Measurements from ENCODE around the gene FUT9.
"Not testable (repeated sequence)": the region's sequence is repeated elsewhere in the genome, so short reads cannot be mapped to it uniquely, and the experiment has no call there.

FUT9 gene

DNA sequence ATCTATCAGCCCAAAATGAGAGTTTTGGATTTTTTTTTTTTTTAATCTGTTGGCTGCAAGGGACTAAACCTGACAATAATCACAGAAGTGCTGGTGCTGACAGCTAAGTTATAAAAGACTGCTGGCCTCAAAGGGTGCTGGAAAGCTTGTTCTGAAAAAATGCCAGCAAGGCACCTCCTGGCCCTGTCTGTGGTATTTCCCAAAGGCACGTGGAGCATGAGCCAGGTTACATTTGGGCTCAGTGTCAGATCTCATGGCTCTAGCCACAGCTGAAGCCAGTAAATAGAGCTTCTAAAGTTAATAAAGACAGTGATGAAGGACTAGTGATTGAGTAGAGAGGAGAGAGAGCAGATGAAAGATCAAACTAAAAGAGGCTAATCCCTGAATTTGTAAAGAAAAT, 178.9 kb downstream of the FUT9 start:
- no peak for DNase-seq

- DNase-seq: no peak
Observed at GRCh38 chr6:96195272-96195671, 179.5 kb downstream of the FUT9 start.

DNA sequence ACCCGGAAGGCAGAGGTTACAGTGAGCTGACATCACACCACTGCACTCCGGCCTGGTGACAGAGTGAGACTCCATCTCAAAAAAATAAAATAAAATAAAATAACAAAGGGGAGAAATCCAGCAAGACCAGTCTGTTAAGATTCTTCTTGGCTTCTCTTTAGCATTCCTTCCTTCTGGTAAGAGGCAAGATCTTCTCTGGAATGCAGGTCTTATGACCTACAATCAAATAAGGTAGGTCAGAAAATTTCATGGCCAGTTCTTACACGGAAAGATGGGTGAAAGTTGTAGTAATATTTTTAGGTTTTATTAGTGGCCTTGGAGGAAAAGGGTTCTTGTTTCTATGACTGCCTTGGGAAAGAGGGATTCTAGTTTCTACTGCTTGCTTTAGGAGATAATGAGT, 180.9 kb downstream of the FUT9 start:
- DNase-seq: no peak

DNA sequence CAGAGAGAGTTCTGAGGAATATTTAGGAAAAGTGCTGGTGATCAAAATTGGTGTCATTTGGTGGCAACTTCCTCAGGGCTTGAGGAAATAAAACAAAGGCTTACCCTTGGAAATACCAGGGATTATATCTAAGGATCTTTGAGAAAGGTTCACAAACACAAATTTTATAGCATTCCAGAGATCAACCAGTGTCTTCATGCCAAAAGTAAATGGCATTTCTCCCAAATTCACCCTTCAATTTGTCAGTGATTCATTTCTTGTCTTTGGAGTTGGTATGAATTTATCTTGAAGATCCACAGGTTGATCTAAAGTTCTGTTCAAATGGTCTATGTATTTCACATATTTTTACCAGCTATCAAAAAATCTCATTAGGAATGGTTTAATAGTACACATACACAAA, 181.5 kb downstream of the FUT9 start:
- DNase-seq: no peak

- DNase-seq: no peak
Observed at GRCh38 chr6:96202571-96202970, 186.8 kb downstream of the FUT9 start.

GRCh38 chr6:96211341-96211740, 195.6 kb downstream of the FUT9 start:
- no peak for DNase-seq

DNA sequence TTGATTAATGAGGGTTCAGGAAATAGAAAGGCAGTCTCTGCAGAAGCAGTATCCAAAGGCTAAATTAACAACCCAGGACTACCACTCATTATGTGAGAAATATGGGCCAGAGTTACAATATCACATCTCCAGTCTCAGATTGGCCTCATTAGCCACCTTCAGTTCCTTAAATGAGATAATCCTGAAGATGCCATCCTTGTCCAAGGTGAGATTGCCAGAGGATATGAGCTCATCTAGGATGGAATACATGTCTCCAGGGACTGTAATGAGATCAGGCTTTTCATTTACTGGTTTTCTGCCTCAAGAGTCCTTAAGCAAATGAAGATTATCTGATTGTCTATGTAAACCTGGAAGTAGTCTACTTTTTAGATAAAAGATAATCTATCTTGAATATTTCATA, 196.3 kb downstream of the FUT9 start:
- DNase-seq: no peak

GRCh38 chr6:96213784-96214183, 198.0 kb downstream of the FUT9 start:
- DNase-seq: no peak

- DNase-seq: no peak
Observed at GRCh38 chr6:96223695-96224094, 207.9 kb downstream of the FUT9 start.

- no peak for DNase-seq
Observed at GRCh38 chr6:96227135-96227534, 211.4 kb downstream of the FUT9 start.

DNA sequence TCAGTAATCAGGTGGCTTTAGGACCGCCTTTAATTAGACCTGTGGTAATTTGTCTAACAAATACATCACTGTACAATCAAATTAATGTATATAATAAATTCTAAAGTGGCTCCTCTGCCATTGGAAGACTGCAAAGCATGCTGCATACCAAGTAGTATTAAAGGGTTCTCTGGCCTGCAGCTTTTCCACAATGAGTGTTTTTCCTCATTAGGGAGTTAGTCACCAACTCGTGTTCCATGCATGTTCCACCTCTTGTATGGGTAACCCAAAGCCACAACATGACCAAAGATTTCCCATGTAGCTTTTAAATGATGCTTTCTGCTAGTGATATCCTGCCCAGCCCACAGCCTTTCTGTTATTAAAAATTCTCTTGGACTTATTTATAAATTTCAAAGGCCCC, 218.7 kb downstream of the FUT9 start:
- no peak for DNase-seq

GRCh38 chr6:96235927-96236326, 220.2 kb downstream of the FUT9 start:
- no peak for DNase-seq

DNA sequence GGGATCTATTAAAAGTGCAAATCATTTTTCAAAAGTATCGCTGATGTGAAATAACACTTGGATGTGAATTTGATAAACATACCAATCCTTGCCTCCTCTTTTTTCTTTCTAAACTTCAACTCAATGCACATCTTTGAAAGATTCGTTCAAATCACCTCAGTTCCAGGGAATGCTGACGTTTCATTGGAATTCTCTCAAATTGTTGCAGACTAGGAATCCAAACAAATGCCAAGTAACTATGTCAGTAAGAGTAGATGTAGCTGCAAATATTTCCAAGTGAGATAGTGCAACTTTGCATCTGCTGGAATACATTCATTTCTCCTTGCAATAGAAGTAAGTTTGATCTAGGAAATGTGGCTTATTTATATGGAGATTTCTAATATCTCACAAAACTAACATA, 220.7 kb downstream of the FUT9 start:
- DNase-seq: no peak

DNA sequence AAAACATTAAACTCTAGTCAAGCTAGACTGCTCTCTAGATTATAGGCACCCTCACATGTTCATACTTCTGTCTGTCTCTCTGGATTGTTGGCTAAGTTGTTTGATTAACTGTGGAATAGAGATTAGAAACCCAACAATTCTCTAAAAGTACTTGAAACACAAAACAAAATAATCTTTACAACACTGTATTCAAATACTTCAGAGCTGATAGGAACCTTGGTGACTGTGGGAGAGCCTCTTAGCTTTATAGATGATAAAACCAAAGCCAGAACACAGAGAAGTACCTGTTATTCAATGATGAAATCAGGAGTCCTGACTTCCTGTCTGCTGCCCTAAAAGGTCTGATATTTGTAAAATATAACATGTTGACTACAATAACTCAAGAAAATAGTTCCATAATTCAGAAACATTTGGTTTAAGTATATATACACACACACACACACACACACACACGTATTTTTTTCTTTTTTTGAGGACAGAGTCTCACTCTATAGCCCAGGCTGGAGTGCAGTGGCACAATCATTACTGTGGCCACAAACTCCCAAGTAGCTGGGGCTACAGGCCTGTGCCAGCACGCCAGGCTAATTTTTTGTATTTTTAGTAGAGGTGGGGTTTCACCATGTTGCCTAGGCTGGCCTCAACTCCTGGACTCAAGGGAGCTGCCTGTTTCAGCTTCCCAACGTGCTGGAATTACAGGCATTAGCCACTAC, 222.0 kb downstream of the FUT9 start:
- no peak for DNase-seq

DNA sequence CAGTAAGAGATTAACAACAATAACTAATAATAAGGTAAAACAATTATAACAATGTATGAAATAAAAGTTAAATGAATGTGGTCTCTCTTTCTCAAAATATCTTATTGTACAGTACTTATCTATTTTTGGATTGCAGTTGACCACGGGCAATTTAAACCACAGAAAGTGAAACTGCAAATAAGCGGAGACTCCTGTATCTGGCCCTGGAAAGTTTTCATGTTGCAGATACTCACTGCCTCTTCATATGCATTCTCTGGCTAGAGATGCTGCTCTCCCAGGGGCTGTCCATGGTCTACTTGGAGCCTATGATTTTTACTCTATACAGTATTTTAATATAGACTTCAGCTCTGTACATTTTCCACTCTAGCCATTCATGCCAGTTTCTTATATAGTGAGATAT, 230.8 kb downstream of the FUT9 start:
- DNase-seq: no peak

GRCh38 chr6:96249755-96250154, 234.0 kb downstream of the FUT9 start:
- no peak for DNase-seq

- no peak for DNase-seq
Observed at GRCh38 chr6:96257751-96258150, 242.0 kb downstream of the FUT9 start.

DNA sequence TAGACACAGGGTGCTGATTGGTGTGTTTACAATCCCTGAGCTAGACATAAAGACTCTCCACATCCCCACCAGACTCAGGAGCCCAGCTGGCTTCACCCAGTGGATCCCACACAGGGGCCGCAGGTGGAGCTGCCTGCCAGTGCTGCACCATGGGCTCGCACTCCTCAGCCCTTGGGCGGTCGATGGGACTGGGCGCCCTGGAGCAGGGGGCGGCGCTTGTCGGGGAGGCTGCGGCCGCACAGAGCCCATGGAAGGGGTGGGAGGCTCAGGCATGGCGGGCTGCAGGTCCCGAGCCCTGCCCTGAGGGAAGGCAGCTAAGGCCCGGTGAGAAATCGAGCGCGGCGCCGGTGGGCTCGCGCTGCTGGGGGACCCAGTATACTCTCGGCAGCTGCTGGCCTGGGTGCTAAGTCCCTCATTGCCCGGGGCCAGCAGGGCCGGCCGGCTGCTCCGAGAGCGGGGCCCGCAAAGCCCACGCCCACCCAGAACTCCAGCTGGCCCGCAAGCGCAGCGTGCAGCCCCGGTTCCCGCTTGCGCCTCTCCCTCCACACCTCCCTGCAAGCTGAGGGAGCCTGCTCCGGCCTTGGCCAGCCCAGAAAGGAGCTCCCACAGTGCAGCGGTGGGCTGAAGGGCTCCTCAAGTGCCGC, 245.1 kb downstream of the FUT9 start:
- DNase-seq: not testable (repeated sequence)
